Right lobe of liver (tissue), 4 donors: ENCODE measurements around the gene C9orf152.

ENCODE experiments used
- CTCF ChIP-seq, 4 donors: fragments of 200-600 bp in 3 of 4; fragments of 450-650 bp in 1 of 4; IDR thresholded peaks; one replicate each; pipeline versions ENCODE4 v1.5.1 to v1.8.0; 2016 to 2022; ENCODE audit warnings: antibody characterized with exemption in 4 of 4, mild to moderate bottlenecking in 2 of 4
- POLR2A ChIP-seq: fragments of 450-650 bp; IDR thresholded peaks from one replicate; pipeline ENCODE4 v1.6.1; 2017; ENCODE audit warnings: antibody characterized with exemption, mild to moderate bottlenecking
- donor health status: DM: no; HTN: no; CAD: no.
- donor health status: DM: no; HTN: no; CAD: no.
- donor health status: DM: no; HTN: yes; CAD: no.

- TF ChIP-seq CTCF (IDR thresholded peaks at IDR 0.05) (no peak), POLR2A (no peak)
Measured at GRCh38 chr9:110189559-110190320, 18.2 kb downstream of the C9orf152 start.
